ENCODE data around the gene ST6GALNAC3. TPM values are rescaled to one million over a fixed set of nuclear protein-coding genes. Genes with fewer than 3 reads are reported as not detected.

ST6GALNAC3 gene
- polyA plus RNA-seq, 2 of the 4 experiments (the other 2 are of a cell fraction), result 1.1 to 1.2 TPM

GRCh38 chr1:76209238-76209637, 134.7 kb downstream of the ST6GALNAC3 start:
- Histone ChIP-seq H3K27ac (no peak overlapping the region), H3K4me1 (no peaks in the 10 kb centered on the region), H3K9me3 (no peaks in the 10 kb centered on the region), H3K4me3 (no peak overlapping the region), H3K4me2 (no peak overlapping the region)
- FAIRE-seq (no peak), ATAC-seq (no peak), DNase-seq (ENCODE audit: low read depth in 1 of 2, low spot score in 1 of 2) (no peak)
- ChIA-PET POLR2A (no interaction called here), CTCF (no interaction called here)
- 37% methylated on average over 3 of the region's 4 CpGs for WGBS (ENCODE audit: missing lambda C conversion rate)
- TF ChIP-seq BHLHE40 (IDR thresholded peaks at IDR 0.05; ENCODE audit: low read depth, low read length), result no peak
- TF ChIP-seq, protein P1, sequence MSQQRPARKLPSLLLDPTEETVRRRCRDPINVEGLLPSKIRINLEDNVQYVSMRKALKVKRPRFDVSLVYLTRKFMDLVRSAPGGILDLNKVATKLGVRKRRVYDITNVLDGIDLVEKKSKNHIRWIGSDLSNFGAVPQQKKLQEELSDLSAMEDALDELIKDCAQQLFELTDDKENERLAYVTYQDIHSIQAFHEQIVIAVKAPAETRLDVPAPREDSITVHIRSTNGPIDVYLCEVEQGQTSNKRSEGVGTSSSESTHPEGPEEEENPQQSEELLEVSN (IDR thresholded peaks at IDR 0.05; ENCODE audit: borderline replicate concordance, low read depth), result no peak

GRCh38 chr1:76209648-76210047, 135.1 kb downstream of the ST6GALNAC3 start:
- POLR2A ChIA-PET, result no interaction called here
- TF ChIP-seq, protein P2, sequence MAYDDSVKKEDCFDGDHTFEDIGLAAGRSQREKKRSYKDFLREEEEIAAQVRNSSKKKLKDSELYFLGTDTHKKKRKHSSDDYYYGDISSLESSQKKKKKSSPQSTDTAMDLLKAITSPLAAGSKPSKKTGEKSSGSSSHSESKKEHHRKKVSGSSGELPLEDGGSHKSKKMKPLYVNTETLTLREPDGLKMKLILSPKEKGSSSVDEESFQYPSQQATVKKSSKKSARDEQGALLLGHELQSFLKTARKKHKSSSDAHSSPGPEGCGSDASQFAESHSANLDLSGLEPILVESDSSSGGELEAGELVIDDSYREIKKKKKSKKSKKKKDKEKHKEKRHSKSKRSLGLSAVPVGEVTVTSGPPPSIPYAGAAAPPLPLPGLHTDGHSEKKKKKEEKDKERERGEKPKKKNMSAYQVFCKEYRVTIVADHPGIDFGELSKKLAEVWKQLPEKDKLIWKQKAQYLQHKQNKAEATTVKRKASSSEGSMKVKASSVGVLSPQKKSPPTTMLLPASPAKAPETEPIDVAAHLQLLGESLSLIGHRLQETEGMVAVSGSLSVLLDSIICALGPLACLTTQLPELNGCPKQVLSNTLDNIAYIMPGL (CRISPR knock-in tag; IDR thresholded peaks at IDR 0.05; ENCODE audit: borderline replicate concordance), result no peak
- TF ChIP-seq SMC3 (IDR thresholded peaks at IDR 0.05), result no peak
- no peak for TF ChIP-seq RCOR1 (IDR thresholded peaks at IDR 0.05; ENCODE audit: low read depth, low read length)
- no peak for TF ChIP-seq FOSB (CRISPR knock-in tag; IDR thresholded peaks at IDR 0.05)
- no peak for TF ChIP-seq FOSL2 (IDR thresholded peaks at IDR 0.05)
- TF ChIP-seq FOSL2 (CRISPR knock-in tag; IDR thresholded peaks at IDR 0.05), result no peak
- TF ChIP-seq EHMT2 (IDR thresholded peaks at IDR 0.05; ENCODE audit: low read depth), result no peak

DNA sequence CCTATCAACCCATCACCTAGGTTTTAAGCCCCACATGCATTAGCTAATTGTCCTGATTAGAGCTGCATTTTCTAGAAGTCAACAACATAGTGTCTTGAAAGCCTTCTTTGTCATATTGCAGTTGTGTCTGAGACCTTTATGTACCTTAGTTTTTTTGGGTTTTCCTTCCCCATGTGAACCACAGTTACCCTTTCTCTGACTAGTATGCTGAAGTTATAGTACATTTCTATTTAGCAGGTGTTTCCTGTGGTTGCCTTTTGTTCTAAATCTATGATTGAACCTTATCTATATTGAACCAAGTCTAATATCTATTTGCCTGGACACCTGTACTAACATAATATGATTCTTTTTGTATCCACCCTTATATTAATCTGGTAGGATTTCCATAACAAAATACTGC, 135.6 kb downstream of the ST6GALNAC3 start:
- Histone ChIP-seq H3K4me2 (no peak overlapping the region), H3K9me3 (no peaks in the 10 kb centered on the region), H3K4me3 (no peak overlapping the region), H3K27ac (no peak overlapping the region), H3K4me1 (no peaks in the 10 kb centered on the region)
- no peak for DNase-seq (ENCODE audit: low read depth in 1 of 2, low spot score in 1 of 2)
- ChIA-PET POLR2A (no interaction called here), CTCF (interaction anchor here (0.6 kb wide), 1 partner anchor 917 kb away, joined by 3 read pairs; no protein-coding TSS in a partner anchor)
- TF ChIP-seq HEYL (CRISPR knock-in tag; IDR thresholded peaks at IDR 0.05), result no peak
- no peak for TF ChIP-seq ZSCAN20 (CRISPR knock-in tag; IDR thresholded peaks at IDR 0.05)
- no peak for TF ChIP-seq PHF8 (IDR thresholded peaks at IDR 0.05; ENCODE audit: borderline replicate concordance, low read depth)
- TF ChIP-seq, protein P3, sequence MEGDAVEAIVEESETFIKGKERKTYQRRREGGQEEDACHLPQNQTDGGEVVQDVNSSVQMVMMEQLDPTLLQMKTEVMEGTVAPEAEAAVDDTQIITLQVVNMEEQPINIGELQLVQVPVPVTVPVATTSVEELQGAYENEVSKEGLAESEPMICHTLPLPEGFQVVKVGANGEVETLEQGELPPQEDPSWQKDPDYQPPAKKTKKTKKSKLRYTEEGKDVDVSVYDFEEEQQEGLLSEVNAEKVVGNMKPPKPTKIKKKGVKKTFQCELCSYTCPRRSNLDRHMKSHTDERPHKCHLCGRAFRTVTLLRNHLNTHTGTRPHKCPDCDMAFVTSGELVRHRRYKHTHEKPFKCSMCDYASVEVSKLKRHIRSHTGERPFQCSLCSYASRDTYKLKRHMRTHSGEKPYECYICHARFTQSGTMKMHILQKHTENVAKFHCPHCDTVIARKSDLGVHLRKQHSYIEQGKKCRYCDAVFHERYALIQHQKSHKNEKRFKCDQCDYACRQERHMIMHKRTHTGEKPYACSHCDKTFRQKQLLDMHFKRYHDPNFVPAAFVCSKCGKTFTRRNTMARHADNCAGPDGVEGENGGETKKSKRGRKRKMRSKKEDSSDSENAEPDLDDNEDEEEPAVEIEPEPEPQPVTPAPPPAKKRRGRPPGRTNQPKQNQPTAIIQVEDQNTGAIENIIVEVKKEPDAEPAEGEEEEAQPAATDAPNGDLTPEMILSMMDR (IDR thresholded peaks at IDR 0.05), result no peak
- TF ChIP-seq NPAS2 (CRISPR knock-in tag; IDR thresholded peaks at IDR 0.05; ENCODE audit: borderline replicate concordance), result no peak
- no peak for TF ChIP-seq TFCP2L1 (CRISPR knock-in tag; IDR thresholded peaks at IDR 0.05)
- TF ChIP-seq, protein P4, sequence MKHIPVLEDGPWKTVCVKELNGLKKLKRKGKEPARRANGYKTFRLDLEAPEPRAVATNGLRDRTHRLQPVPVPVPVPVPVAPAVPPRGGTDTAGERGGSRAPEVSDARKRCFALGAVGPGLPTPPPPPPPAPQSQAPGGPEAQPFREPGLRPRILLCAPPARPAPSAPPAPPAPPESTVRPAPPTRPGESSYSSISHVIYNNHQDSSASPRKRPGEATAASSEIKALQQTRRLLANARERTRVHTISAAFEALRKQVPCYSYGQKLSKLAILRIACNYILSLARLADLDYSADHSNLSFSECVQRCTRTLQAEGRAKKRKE (CRISPR knock-in tag; IDR thresholded peaks at IDR 0.05; ENCODE audit: low read depth), result no peak
- no peak for TF ChIP-seq SREBF2 (IDR thresholded peaks at IDR 0.05)
- no peak for TF ChIP-seq ZC3H11A (IDR thresholded peaks at IDR 0.05)
- no peak for FAIRE-seq
- no peak for ATAC-seq

More at GRCh38 chr1:76209648-76210047, 135.1 kb downstream of the ST6GALNAC3 start:
- CTCF ChIA-PET, result interaction anchor here (0.6 kb wide), 1 partner anchor 917 kb away, joined by 3 read pairs; no protein-coding TSS in a partner anchor
- 9% methylated on average over 3 of the region's 3 CpGs for WGBS (ENCODE audit: missing lambda C conversion rate)
- Histone ChIP-seq H3K27ac (no peak overlapping the region), H3K4me3 (no peak overlapping the region), H3K4me2 (no peak overlapping the region), H3K4me1 (no peaks in the 10 kb centered on the region), H3K9me3 (no peaks in the 10 kb centered on the region)
- FAIRE-seq, result no peak
- ATAC-seq, result no peak
- DNase-seq (ENCODE audit: low read depth in 1 of 2, low spot score in 1 of 2), result no peak

Measured in A549 (cell line).